Psoas muscle (tissue), 8 donors: ENCODE measurements around the gene GLIS2. TPM values are rescaled to one million over a fixed set of nuclear protein-coding genes. Genes with fewer than 3 reads are reported as not detected.

ENCODE experiments used
- ATAC-seq, 4 donors: fragments of 200-7000 bp; cut with Tn5 transposase; one replicate each; pipeline ENCODE4 v1.9.1; 2020; ENCODE audit warnings: moderate library complexity in 3 of 4, mild to moderate bottlenecking in 2 of 4
- DNase-seq, 2 donors: peaks; one replicate each; pipeline ENCODE4 v3.0.0-alpha.2; 2020
- H3K27ac ChIP-seq: fragments of 200-600 bp; one replicate; pipeline ENCODE4 v1.8.0; 2022
- H3K27me3 ChIP-seq, 3 donors: fragments of 200-600 bp in 1 of 3; one replicate each; pipeline versions ENCODE4 v1.6.1 to v1.8.0; 2013 to 2022; ENCODE audit warnings: low read length in 2 of 3, mild to moderate bottlenecking in 2 of 3, moderate library complexity in 1 of 3; ENCODE audit not compliant: insufficient read depth in 3 of 3
- H3K36me3 ChIP-seq, 2 donors: fragments of 200-600 bp in 1 of 2; one replicate each; pipeline versions ENCODE4 v1.6.1 to v1.8.0; 2013 to 2022; ENCODE audit warnings: low read depth in 1 of 2, mild to moderate bottlenecking in 1 of 2, moderate library complexity in 1 of 2; ENCODE audit not compliant: insufficient read depth in 1 of 2
- H3K4me1 ChIP-seq: fragments of 200-600 bp; one replicate; pipeline ENCODE4 v1.8.0; 2022
- H3K4me3 ChIP-seq: fragments of 200-600 bp; one replicate; pipeline ENCODE4 v1.8.0; 2022; ENCODE audit warnings: mild to moderate bottlenecking
- H3K9me3 ChIP-seq: fragments of 200-600 bp; one replicate; pipeline ENCODE4 v1.8.0; 2022
- CTCF ChIP-seq: fragments of 200-600 bp; IDR thresholded peaks from one replicate; pipeline ENCODE4 v1.8.0; 2022; ENCODE audit warnings: antibody characterized with exemption
- WGBS, 3 donors: extraction: QIAGEN DNeasy Blood & Tissue Kit; methylation state at CpG; one replicate each; pipeline versions ENCODE4 v1.1.6 to v1.1.7; 2013; 5-methylcytosine and 5-hydroxymethylcytosine counted together
- intact Hi-C, 2 donors: fragments of 100-400 bp; cut with DNase I; formaldehyde crosslinking; loops; one replicate each; pipeline versions ENCODE4 v1.11.0 to v1.14.2; 2022
- polyA plus RNA-seq, 3 donors: library from polyadenylated mRNA; stranded (reverse); fragments of 200-250 nt; gene quantifications; one replicate each; pipeline ENCODE4 v1.2.3, GENCODE V29; 2013
- total RNA-seq, 4 donors: library from RNA; stranded (reverse); fragmentation: NEBNext Ultra II Directional in 2 of 4; extraction: Animal tissue kit (Norgen Biotek cat#: 25700) in 2 of 4; gene quantifications; one replicate each; pipeline versions ENCODE4 v1.2.1 to v1.2.4, GENCODE V29; 2021 to 2023
- donor health status: healthy with polysubstance abuse.
- donor health status: DM: no; HTN: no; CAD: no; lungs with moderate emphysema.
- donor health status: Bipolar disorder and iron deficiency.
- donor health status: healthy.
- donor health status: DM: yes; HTN: yes; CAD: no.
- donor health status: DM: no; HTN: no; CAD: no.
- donor health status: DM: no; HTN: no; CAD: no.
- donor health status: DM: yes; HTN: yes; CAD: no.

Gene GLIS2
- total and polyA plus RNA-seq, 7 donors = 0.96 to 3.3 (median 1.7) TPM

GRCh38 chr16:4373909-4374742 is 58.3 kb downstream of the GLIS2 start:
- no peak for TF ChIP-seq CTCF
- Histone ChIP-seq H3K36me3 (no peaks in the 10 kb centered on the region), H3K27me3 (no peaks in the 10 kb centered on the region), H3K4me1 (peaks cover 35% of the 10 kb centered on the region), H3K4me3 (peak overlapping the region; percentile 67), H3K27ac (peak overlapping the region; percentile 74), H3K9me3 (no peaks in the 10 kb centered on the region)
- ATAC-seq (no peak), DNase-seq (peak; percentile 81 to 85)
- WGBS, 3 donors = 70 to 74% (median 72%) methylated on average over 24 to 30 of the region's 30 CpGs
- intact Hi-C loops = no loop called here

GRCh38 chr16:4375717-4376116 is 59.9 kb downstream of the GLIS2 start:
- ATAC-seq (no peak), DNase-seq (peak in 1 of 2 donors; percentile 48)
- intact Hi-C loops = no loop called here
- Histone ChIP-seq H3K27ac (peak overlapping the region; percentile 69), H3K9me3 (no peaks in the 10 kb centered on the region), H3K36me3 (no peaks in the 10 kb centered on the region), H3K4me3 (peak overlapping the region; percentile 42), H3K4me1 (peaks cover 36% of the 10 kb centered on the region), H3K27me3 (no peaks in the 10 kb centered on the region)
- 75 to 84% (median 77%) methylated on average over 15 of the region's 15 CpGs for WGBS, 3 donors
- no peak for TF ChIP-seq CTCF

- TF ChIP-seq CTCF = no peak
- 24 to 47% (median 28%) methylated on average over 28 to 31 of the region's 31 CpGs for WGBS, 3 donors
- Histone ChIP-seq H3K4me3 (peak overlapping the region; percentile 42), H3K36me3 (no peaks in the 10 kb centered on the region), H3K4me1 (peaks cover 38% of the 10 kb centered on the region), H3K27ac (peak overlapping the region; percentile 69), H3K9me3 (no peaks in the 10 kb centered on the region), H3K27me3 (no peaks in the 10 kb centered on the region)
- DNase-seq (peak; percentile 93 to 98), ATAC-seq (peak; percentile 83 to 89 (median 87))
- intact Hi-C loops = no loop called here
Observed at GRCh38 chr16:4376126-4376892, 60.4 kb downstream of the GLIS2 start.

GRCh38 chr16:4376893-4377572 is 61.2 kb downstream of the GLIS2 start:
- DNase-seq (no peak), ATAC-seq (no peak)
- no peaks in the 10 kb centered on the region for H3K36me3 ChIP-seq
- no peaks in the 10 kb centered on the region for H3K27me3 ChIP-seq
- no peak for TF ChIP-seq CTCF
- peaks cover 45% of the 10 kb centered on the region for H3K4me1 ChIP-seq
- 74 to 77% (median 76%) methylated on average over 24 to 27 of the region's 27 CpGs for WGBS, 3 donors
- intact Hi-C loops = no loop called here
- no peak overlapping the region for H3K4me3 ChIP-seq
- H3K9me3 ChIP-seq = no peaks in the 10 kb centered on the region
- peak overlapping the region; percentile 69 for H3K27ac ChIP-seq
